B cell (primary cell): ENCODE measurements around the gene SULT1A2.

Experiments
- CTCF ChIP-seq: fragments of 200-600 bp; IDR thresholded peaks from one replicate; pipeline ENCODE4 v1.8.0; 2022; ENCODE audit warnings: antibody characterized with exemption, mild to moderate bottlenecking
- EZH2 ChIP-seq: IDR thresholded peaks from 2 replicates; pipeline ENCODE4 v1.6.1; 2012; ENCODE audit warnings: borderline replicate concordance, low read depth, mild to moderate bottlenecking, moderate library complexity, low read length; ENCODE audit not compliant: insufficient read depth, poor library complexity, severe bottlenecking

- no peak for TF ChIP-seq CTCF
- TF ChIP-seq EZH2: no peak
Measured at GRCh38 chr16:28555561-28555960, 41.3 kb downstream of the SULT1A2 start.
